ENCODE data around the gene FGF22.

FGF22 gene

DNA sequence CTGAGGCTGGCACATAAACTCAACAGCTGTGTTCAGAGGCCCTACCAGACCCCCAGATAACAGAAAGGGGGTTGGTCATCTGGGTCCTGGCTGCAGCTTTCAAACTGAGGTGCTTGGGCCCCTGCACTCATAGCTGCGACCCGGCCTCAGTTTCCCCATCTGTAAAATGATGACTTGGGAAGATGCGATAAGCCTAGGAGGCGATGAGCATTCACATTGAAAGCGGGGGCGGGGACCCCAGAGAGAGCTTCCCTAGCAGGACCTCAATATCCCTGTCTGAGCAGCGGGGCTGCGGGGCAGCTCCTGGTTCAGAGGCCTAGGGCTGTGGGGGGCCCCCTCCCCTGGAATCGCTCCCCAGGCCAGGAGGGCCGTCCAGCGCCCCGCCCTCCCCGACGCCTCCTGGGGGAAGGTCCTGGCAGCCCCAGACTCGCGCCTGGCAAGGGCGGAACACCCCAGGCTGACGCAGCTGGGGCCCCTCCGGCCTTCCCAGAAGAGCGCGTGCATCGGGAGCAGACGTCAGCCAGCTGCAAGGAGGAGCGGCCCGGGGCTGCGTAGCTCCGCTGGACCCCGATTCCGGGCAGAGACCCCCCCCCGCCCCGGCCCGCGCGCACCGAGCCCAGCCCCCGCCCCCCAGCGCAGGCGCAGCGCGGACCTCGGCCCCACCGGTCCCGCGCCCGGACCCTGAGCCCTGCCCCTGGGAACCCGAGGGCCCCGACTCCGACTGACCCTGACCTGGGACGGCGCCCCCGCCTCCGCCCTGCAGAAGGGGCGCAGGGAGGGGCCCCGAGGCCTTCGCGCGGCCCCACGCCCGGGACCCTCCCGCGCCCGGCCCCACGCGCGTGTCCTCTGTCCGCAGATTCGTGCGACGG is 40.0 kb downstream of the FGF22 start:
- peak; percentile 35 for DNase-seq (ENCODE audit: low read depth, low spot score)

DNA sequence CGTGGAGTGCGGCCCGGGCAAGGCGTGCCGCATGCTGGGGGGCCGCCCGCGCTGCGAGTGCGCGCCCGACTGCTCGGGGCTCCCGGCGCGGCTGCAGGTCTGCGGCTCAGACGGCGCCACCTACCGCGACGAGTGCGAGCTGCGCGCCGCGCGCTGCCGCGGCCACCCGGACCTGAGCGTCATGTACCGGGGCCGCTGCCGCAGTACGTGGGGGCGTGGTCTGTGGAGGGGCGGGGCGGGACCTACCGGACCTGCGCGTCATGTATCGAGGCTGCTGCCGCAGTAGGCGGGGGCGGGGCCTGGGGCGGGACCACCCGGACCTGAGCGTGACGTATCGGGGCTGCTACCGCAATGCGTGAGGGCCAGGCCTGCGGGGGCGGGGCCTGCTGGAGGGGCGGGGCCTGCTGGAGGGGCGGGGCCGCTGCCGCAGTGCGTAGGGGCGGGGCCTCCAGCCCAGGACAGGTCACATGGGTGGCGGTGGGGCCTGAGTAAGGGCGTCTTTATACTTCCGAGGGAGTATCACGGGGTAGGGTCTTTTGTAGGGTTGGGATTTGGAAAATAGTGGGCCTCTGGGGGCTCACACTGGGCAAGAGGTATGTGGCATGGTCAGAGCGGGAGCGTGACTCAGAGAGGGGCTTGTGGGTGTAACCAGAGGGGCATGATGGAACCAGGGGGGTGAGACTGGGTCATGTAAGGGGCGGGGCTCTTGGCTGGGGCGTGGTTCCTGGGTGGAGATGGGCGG is 40.8 kb downstream of the FGF22 start:
- peak; percentile 94 for DNase-seq (ENCODE audit: low read depth, low spot score)

DNA sequence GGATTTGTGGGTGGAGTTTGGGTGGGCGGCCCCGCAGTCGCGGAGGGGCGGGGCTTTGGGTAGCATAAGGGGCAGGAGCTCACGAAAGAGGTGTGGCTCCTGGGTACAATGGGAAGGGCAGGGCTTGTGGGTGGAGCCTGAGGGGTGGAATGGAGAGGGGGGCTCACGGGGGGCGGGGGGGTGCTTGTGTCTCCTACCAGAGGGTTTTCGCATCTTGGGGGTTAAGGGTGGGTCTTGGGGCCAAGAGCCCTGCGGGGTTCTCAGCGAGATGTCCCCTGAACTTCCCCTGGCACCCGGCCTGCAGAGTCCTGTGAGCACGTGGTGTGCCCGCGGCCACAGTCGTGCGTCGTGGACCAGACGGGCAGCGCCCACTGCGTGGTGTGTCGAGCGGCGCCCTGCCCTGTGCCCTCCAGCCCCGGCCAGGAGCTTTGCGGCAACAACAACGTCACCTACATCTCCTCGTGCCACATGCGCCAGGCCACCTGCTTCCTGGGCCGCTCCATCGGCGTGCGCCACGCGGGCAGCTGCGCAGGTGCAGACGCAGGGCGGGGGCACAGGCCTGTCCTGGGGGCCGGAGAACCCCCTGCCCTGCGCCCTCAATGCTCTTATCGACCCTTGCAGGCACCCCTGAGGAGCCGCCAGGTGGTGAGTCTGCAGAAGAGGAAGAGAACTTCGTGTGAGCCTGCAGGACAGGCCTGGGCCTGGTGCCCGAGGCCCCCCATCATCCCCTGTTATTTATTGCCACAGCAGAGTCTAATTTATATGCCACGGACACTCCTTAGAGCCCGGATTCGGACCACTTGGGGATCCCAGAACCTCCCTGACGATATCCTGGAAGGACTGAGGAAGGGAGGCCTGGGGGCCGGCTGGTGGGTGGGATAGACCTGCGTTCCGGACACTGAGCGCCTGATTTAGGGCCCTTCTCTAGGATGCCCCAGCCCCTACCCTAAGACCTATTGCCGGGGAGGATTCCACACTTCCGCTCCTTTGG is 41.6 kb downstream of the FGF22 start:
- DNase-seq (ENCODE audit: low read depth, low spot score), result no peak

DNA sequence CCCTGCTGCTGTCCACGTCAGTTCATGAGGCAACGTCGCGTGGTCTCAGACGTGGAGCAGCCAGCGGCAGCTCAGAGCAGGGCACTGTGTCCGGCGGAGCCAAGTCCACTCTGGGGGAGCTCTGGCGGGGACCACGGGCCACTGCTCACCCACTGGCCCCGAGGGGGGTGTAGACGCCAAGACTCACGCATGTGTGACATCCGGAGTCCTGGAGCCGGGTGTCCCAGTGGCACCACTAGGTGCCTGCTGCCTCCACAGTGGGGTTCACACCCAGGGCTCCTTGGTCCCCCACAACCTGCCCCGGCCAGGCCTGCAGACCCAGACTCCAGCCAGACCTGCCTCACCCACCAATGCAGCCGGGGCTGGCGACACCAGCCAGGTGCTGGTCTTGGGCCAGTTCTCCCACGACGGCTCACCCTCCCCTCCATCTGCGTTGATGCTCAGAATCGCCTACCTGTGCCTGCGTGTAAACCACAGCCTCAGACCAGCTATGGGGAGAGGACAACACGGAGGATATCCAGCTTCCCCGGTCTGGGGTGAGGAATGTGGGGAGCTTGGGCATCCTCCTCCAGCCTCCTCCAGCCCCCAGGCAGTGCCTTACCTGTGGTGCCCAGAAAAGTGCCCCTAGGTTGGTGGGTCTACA is 43.1 kb downstream of the FGF22 start:
- DNase-seq (ENCODE audit: low read depth, low spot score), result no peak

DNA sequence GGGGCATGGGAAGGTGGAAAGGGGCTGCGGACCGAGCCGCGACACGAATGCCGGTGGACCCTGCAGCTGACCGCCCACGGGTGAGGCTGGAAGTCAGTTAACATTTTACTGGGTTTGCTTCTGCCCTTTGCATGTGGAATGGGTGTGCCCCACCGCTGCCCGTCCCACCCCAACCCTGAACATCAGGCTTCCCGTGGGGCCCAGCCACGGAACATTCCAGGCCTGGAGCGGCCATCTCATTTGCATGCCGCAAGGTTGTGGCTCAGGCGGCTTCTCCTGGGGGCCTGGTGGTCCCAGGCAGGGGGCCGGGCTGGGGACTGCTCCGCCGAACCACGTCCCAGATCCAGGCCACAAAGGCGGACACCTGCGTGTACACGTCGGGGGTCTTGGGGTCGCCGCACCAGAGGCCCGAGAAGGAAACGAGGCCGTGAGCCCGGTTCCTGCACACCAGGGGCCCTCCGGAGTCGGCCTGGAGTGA is 45.8 kb downstream of the FGF22 start:
- no peak for DNase-seq (ENCODE audit: low read depth, low spot score)

DNA sequence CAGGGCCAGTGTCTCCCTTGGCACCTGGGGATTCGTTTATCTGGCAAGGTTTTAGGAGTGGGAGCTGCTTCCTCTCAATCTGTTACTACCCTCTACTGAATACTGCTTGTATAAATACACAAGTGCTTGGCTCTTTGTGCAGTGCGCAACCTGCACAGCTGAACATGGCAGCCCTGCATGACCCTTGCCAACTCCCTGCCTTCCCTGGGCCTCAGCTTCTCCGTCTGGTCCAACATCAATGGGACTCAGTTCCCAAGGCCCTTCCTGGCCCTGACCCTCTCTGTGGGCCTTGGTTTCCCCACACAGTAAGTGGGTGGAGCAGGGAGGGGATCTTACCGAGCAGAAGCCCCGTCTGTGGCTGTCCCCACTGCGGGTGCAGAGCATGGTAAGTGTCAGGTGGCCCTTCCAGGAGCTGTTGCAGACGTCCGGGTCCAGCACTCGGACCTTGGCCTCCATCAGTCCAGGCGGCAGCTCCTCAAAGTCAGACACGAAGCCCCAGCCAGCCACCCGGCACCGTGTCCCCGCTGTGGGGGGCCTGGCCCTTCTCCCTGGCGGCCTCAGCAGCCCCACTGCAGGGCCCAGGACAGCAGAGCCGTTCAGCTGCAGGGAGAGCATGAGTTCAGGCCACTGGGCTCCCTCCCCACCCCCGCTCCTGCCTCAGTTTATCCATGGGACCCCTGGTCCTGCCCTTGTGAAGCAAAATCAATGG is 47.1 kb downstream of the FGF22 start:
- no peak for DNase-seq (ENCODE audit: low read depth, low spot score)

DNA sequence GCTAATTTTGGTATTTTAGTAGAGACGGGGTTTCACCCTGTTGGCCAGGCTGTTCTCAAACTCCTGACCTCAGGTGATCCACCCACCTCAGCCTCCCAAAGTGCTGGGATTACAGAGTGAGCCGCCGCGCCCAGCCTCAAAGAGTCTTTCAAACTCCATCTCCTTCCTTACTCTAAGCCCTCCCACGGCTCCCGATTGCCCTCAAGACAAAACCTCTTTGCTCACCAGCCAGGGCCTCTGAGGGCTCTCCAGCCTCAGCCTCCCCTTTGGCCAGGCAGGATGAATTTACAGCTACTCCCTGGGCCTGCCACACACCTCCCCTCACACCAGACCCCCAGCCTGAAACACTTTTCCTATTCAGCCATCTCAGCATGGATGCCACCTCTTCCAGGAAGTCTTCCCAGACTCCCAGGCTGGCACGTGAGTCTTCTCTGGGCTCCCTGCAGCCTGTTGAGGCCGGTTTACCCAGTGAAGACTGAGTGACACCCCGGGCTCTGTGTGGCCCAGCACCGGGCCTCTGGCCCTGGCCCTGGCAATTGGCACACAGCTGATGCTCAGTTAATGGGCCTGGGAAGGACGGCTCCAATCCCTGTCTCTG is 48.0 kb downstream of the FGF22 start:
- peak; percentile 53 for DNase-seq (ENCODE audit: low read depth, low spot score)

DNA sequence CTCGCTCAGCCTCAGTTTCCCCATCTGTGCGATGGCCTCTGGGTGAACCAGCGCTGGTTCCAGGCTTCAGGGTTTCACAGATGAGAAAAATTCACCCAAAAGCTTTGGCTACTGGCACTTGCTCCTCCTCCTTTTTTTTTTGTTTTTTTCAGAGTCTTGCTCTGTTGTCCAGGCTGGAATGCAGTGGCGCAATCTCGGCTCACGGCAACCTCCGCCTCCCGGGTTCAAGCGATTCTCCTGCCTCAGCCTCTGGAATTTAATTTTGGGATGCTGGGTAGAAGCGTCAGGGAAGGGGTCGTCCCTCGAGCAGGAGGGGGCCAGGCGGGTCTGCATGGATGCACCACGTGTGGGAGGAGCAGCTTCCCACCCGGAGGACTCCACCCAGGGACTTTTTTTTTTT is 48.5 kb downstream of the FGF22 start:
- no peak for DNase-seq (ENCODE audit: low read depth, low spot score)

DNA sequence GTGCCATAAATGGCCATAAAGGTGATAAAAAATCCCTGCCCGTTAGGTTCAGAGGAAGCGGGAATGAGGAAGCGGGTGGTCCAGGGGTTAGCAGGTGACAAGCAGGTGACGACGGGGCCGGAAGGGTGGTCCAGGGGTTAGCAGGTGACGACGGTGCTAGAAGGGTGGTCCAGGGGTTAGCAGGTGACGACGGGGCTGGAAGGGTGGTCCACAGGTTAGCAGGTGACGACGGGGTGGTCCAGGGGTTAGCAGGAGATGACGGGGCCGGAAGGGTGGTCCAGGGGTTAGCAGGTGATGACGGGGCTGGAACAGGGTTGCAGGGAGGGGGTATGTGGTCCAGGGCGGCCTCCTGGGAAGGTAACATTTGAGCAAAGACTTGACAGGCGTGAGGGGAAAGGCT is 49.3 kb downstream of the FGF22 start:
- no peak for DNase-seq (ENCODE audit: low read depth, low spot score)

DNA sequence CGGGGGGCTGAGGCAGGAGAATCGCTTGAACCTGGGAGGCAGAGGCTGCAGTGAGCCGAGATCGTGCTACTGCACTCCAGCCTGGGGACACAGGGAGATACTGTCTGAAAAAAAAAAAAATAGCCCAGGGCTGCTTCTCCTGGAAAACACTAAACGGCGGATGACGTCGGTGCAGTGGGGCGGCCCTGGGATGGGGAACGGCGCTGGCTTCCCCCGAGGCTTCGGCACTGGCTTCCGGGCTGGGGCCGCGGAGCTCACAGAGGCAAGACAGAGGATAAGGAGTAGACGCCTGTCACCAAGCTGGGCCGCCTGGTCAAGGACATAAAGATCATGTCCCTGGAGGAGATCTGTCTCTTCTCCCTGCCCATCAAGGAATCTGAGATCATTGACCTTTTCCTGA is 50.5 kb downstream of the FGF22 start:
- peak; percentile 51 for DNase-seq (ENCODE audit: low read depth, low spot score)

All from ELF-1 (cell line).